ENCODE data around the gene TBX15.

Gene TBX15

DNA sequence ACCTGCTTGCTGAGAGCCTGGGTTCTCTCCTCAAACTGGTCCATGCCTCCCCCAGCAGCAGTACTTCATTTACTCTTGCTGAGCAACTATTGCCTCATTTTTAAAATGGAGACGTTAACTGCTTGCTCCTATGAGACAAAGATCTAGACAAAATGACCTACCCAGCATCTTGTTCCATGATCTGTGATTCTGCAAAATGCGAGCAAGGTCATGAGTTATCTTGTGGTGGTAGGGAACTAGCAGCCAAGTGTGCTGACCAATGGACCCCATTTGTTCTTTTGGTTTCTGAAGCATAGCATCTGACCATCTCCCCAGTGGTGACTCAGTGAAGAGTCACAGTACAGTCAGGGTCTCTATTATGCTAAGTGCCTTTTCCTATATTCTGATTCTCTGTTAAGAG is 40.4 kb downstream of the TBX15 start:
- DNase-seq (ENCODE audit: low read depth), result peak; percentile 45
- TF ChIP-seq, protein P1, sequence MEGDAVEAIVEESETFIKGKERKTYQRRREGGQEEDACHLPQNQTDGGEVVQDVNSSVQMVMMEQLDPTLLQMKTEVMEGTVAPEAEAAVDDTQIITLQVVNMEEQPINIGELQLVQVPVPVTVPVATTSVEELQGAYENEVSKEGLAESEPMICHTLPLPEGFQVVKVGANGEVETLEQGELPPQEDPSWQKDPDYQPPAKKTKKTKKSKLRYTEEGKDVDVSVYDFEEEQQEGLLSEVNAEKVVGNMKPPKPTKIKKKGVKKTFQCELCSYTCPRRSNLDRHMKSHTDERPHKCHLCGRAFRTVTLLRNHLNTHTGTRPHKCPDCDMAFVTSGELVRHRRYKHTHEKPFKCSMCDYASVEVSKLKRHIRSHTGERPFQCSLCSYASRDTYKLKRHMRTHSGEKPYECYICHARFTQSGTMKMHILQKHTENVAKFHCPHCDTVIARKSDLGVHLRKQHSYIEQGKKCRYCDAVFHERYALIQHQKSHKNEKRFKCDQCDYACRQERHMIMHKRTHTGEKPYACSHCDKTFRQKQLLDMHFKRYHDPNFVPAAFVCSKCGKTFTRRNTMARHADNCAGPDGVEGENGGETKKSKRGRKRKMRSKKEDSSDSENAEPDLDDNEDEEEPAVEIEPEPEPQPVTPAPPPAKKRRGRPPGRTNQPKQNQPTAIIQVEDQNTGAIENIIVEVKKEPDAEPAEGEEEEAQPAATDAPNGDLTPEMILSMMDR (conservative IDR thresholded peaks at IDR 0.05; ENCODE audit: low read length), result no peak
- no peak overlapping the region for H3K4me3 ChIP-seq (ENCODE audit: low read length)

DNA sequence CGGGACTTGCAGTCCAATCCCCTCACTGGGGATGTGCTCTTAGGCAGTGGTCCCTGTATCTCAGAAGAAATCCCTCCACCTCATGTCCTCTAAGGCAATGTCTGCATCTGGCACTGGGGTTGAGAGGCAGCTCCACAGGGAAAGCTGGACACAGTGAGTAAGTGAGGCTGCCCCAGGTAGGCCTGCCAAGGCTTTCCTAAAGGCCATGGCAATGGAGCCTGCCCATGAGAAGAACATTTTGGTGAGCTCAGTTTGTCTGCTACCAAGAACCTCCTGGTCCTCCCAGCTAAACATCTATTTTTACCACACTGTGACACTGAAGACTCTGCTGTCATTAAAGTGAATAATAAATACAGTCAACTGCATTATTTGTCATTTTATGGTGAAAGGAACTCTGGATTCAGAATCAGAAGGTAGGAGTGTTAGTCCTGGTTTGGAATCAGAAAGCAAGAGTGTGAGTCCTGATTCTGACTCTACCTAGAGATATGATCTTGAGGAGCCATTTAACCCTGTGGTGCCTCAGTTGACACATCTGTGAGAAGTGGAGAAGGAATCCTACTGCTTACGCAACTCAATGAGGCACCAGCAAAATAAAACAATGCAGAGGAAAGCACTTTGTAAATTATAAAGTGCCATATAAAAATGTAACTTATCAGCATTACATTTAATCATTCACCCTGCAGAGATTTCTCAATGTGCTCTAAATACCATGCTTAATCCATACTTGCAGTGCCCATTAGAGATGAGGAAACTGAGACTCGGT is 41.0 kb downstream of the TBX15 start:
- peak; percentile 70 for DNase-seq (ENCODE audit: low read depth)
- H3K4me3 ChIP-seq (ENCODE audit: low read length), result no peak overlapping the region
- TF ChIP-seq, protein P1 (conservative IDR thresholded peaks at IDR 0.05; ENCODE audit: low read length), result no peak

DNA sequence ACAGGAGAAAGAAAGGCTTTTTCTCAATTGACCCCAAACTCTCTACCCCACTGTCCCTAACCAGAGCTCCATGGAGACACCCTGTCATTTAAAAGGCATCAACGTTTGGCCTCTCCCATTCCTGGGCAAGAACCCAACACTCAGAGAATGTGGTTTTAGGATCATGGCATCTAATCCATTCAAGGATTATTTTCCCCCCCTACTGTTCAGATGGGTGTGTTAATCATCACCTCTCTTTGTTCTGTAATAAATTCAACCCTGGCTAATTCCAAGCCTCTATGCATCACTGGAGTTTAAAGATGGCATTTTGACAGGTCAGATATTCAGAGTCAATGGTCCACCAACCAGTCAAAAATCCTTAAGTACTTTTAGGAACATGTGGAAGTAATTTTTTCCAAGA is 42.7 kb downstream of the TBX15 start:
- DNase-seq (ENCODE audit: low read depth), result peak; percentile 79
- no peak overlapping the region for H3K4me3 ChIP-seq (ENCODE audit: low read length)
- TF ChIP-seq, protein P1 (conservative IDR thresholded peaks at IDR 0.05; ENCODE audit: low read length), result peak; percentile 26

DNA sequence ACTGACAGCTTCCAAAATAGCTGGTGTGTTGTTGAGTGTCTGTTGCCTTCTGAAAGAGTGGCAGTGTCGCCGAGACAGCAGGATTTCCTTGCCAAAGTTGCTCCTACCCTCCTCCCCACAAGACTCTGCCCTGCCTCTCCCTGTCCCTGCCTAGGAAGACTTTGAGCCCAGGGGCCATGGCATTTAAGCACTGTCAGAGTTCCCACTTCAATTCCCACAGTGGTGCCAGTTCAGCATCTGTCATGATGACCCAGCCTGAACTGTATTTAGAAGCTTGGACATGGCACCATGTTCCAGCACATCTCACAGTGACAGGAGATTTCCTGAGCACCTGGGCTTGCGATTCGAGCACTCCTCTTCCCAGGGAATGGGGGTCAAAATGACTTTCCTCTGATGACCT is 43.6 kb downstream of the TBX15 start:
- TF ChIP-seq, protein P1 (conservative IDR thresholded peaks at IDR 0.05; ENCODE audit: low read length), result no peak
- no peak overlapping the region for H3K4me3 ChIP-seq (ENCODE audit: low read length)
- no peak for DNase-seq (ENCODE audit: low read depth)

DNA sequence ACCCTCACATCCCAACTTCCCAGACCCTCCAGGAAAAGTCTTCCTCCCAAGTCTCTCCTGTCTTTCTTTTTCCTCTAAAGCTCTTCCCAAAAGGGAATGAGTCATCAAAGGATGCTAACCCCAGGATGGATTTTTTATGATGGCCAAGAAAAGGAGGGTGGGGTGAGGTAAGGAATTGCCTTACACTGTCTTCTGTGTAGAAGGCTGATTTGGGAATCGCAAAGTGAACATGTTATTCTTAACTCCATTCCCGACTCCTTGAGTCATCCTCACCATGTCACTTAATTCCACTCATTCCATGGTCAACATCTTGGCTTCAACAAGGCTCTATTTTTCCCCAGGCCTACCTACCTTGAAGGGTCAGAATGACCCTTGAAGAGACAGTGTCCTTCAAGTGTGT is 44.0 kb downstream of the TBX15 start:
- H3K4me3 ChIP-seq (ENCODE audit: low read length), result no peak overlapping the region
- DNase-seq (ENCODE audit: low read depth), result peak; percentile 73
- TF ChIP-seq, protein P1 (conservative IDR thresholded peaks at IDR 0.05; ENCODE audit: low read length), result no peak

DNA sequence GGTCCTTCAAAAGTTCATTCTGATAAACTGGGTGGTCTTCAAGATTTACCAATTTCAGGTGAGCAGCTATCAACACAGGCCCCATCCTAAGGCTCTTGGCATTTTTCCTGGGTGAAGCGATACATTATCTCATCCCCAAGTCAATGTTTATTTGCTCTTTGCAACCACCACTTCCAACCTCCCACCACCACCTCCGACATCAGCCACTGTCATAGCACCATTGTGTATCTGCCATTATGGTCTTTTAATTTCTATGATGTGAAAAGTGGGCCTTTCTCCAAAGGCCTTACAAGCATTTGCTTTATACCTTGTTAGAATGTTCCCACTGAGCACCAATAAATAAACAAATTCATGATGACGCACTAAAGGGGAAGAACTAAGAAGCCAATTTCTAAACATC is 47.2 kb downstream of the TBX15 start:
- TF ChIP-seq, protein P1 (conservative IDR thresholded peaks at IDR 0.05; ENCODE audit: low read length), result no peak
- no peak overlapping the region for H3K4me3 ChIP-seq (ENCODE audit: low read length)
- DNase-seq (ENCODE audit: low read depth), result no peak

DNA sequence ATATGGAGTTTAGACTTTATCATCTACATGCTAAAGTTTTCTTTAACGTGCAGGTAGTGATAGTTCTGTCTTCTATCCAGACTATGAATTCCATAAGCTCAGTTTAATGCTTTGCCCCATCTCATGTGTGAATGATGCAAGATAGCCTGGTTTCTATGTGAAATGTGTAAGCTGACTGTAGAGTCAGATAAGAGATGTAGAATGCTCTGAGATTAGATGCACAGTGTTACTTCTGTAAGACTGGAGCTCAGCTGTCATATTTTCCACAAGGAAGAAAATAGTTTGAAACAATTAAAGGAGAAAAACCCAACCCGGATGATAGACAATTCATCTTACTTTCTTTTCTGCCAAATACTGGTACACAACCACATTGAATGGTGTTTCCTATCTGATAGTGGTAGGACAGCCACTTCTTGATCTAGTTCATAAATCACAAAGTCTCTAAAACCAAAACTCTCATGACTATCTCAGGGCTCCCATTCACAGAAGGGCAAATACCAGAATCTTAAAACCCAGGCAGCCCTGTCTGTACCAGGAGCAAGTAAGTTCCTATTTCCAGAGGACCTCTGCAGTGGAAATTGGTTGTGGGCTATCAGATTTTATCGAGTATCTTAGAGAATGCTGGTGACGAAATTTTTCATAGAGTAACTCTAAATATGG is 50.6 kb downstream of the TBX15 start:
- TF ChIP-seq, protein P1 (conservative IDR thresholded peaks at IDR 0.05; ENCODE audit: low read length), result no peak
- H3K4me3 ChIP-seq (ENCODE audit: low read length), result no peak overlapping the region
- DNase-seq (ENCODE audit: low read depth), result no peak
